ENCODE results near the gene ZDHHC9.

The ZDHHC9 gene

DNA sequence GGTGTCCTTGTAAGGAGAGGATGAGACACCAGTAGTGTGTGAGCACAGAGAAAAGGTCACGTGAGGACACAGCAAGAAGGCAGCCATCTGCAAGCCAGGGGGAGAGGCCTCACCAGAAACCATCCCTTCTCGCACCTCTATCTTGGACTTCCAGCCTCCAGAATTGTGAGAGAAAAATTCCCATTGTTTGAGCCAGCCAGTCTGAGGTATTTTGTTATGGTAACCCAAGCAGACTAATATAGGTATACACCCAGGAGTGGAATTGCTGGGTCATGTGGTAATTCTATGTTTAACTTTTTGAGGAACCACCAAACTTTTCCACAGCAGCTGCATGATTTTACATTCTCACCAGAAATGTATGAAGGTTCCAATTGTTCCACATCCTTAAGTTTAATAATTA lies 25.6 kb downstream of the ZDHHC9 start:
- DNase-seq, result no peak

DNA sequence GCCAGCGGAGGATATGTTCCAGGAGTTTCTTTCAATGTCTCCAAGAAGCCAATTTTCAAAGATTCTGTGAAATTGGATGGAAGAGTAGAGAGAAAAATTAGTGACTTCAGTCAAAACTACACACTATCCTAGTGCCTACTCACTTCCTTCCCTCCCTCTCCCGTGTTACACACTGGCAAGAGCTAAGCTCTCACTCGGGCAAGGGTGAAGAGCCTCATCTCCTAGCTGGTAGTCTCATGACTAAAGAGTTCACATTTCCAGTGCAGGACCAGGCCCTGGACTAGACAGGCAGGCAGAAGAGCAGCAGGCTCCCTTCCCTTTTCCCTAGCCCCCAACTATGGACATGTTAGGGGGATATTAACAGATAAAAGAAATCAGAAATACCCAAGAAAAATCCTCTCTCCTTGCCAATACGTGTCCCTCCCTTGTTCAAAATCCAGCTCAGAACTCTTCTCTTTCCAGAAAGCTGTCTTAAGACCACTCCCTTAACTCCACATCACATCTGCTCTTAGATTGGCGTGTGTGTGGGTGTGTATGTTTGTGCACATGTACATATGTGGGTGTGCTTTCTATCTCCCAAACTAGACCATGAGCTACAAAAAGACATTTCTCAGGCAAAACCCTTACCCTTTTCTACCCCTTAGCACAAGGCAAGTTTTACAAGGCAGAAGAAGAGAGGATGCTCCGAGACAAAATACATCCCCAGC lies 29.9 kb downstream of the ZDHHC9 start:
- no peak for DNase-seq

- DNase-seq, result no peak
Observed at GRCh38 chrX:129808829-129809796, 34.6 kb downstream of the ZDHHC9 start.

GRCh38 chrX:129808158-129808828 lies 35.4 kb downstream of the ZDHHC9 start:
- DNase-seq, result no peak

GRCh38 chrX:129804806-129805205 lies 38.9 kb downstream of the ZDHHC9 start:
- DNase-seq, result no peak

DNA sequence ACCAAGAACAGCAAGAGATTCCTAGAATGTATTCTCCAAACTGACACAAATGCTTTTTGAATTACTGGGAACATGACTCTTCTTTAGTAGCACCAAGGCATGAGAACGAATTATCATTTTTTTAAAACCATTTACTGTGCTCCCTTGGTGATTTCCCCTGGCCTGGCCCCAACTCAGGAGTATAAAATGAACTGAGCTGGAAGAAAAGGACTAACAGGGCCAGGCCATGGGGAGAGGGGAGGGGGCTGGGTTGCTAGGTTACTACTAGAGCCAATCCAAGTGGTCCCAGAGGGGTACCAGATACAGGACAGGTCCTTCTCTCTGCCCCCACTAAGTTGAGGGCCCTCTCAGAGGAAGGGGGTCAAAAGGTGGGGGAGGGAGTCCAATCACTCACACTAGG lies 40.8 kb downstream of the ZDHHC9 start:
- DNase-seq, result no peak

DNA sequence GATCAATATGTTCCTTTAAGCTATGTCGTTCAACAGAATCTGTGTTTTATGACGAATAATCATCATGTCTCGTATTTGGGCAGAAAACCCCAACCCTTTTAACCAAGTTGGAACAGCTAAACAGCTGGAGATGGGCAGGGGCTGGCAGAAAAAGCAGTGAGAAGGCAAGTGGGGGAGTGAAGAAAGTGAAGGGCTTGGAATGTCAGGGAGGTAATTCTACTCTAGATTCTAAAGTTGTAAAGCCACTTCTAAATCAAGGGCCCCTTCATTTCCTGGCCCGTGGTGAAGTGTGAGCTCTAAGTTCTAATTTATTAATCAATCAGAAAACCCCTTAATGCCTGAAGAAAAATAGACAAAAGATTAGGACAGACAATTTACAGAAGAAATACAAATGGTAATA lies 43.5 kb downstream of the ZDHHC9 start:
- no peak for DNase-seq

DNA sequence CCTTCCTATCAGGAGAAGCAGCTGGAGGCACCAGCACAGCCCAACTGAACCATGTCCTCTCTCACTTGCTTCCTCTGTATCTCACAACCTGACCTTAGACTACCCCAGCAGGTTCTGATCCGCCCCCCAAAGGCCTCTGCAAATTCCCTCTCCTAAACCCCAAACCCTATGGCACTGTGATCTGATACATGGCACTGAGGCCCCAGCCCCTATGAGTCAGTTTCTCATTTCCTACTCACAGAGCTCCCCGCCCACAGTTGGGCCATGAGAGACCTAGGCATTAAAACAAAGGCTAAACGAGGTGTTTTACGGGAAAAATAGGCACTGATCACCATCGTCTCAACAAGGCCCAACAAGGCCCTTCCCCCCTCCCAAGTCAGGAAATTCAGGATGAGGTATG lies 44.8 kb downstream of the ZDHHC9 start:
- DNase-seq, result no peak

DNA sequence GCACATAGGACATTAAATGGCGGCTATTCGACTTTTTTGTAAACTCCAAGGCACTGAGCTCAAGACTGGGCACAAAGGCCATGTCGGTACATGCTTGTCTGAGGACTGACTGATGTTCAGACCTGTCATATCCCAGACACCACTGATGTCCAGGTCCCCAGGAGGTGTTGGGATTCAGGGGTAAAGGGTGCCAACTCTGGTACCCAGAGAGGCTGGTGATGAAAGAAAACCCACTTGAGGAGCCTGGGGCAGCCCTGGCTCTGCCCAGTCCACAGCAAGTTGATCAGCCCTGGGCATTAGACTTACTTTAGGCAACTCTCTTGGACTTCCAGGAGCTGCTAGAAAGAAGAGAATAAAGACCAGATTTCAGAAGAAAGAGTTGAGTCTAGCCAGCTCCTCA lies 45.2 kb downstream of the ZDHHC9 start:
- DNase-seq, result no peak

DNA sequence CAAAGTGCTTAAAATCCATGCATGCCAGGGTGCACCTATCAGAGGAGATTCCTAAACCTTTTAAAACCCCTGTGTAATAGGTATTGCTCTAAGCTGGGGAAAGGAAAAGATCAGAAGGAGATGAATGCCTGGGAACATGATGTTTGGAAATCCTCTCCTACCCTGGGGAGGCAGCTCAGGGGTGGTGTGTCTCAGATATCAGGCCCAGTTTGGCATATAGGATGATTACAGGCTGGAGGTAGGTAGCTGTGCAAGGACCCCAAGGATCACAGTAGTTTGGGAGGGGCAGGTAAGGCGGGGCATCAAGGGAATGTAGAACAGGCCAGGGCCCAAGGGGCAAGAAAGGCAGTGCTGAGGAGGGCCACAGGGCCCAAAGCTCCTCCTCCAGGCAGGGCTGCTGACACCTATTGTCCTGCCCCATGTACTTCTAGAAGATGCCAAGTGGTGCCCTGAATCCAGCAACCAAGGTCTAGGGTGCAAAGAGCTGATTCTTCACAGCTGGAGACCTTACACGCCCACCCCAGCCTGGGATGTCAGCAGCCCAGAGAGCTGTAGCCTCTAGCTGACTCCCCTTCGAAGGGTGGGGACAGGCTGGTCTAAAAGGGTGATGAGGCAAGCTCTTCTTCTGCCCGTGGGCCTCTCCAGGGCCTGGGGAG lies 46.3 kb downstream of the ZDHHC9 start:
- DNase-seq, result no peak

DNA sequence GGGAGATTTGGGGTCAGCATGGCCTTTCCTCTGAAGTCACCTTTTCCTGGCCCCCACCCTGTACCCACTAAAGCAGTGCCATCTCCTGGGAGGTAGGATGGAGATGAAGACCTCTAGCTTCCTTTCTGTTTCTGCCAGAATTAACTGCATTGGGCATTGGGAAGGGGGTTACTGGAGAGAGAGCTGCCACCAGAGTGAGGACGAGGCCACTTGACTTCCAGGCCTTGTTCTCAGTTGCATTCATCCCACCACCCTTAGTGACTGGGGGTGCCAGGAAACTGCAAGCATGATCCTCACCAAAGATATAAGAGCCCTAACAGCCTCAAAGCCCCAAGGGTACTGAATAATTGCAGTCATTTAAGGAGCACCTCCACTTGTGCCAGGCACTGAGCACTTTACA lies 48.1 kb downstream of the ZDHHC9 start:
- no peak for DNase-seq

- DNase-seq, result no peak
Observed at GRCh38 chrX:129793604-129794191, 50.0 kb downstream of the ZDHHC9 start.

DNA sequence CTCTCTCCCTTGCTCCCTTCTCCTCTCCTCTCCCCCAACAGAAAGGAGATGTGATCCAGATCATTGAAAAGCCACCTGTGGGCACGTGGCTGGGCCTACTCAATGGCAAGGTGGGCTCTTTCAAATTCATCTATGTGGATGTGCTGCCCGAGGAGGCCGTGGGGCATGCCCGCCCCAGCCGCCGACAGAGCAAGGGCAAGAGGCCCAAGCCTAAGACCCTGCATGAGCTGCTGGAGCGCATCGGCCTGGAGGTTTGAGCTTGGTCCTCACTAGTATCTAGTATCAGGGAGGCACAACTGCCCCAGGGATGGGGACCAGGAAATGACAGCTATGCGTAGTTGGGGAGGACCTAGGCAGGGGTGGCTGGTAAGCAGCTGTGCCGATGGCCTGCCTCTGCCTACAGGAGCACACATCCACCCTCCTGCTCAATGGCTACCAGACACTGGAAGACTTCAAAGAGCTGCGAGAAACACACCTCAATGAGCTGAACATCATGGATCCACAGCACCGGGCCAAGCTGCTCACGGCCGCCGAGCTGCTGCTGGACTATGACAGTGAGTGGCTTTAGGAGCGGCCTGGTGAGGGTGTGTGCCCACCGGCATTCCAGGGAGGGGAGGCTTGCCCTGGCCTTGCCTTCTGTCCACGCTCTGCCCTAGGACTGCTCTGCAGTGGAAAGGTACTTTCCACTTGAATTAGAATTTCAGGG lies 50.9 kb downstream of the ZDHHC9 start:
- DNase-seq, result no peak

DNA sequence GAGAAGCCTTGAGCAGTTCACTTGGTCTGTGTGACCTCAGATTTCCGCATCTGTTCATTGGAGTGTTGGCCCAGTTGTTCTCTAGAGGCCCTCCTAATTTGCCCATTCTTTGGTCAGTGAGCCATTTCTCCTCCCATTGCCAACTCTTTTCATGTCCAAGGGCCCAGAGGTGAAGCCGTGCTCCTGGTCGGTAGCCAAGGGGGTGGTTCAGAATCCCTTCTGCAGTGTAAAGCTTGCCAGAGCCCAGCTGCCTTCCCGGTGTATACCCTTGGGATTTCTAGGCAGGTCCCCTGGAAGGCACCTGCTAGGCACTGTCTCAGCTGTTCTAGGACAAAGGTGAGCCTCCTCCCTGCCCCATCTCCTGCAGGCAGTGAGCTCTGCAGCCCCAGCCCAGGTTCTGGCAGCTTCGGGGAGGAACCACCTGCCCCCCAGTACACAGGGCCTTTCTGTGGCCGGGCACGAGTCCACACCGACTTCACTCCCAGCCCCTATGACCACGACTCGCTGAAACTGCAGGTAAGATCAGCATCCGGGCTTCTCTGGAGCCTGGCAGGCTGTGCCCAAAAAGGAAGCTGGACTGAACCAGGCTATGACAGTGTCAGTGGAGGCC lies 51.6 kb downstream of the ZDHHC9 start:
- DNase-seq, result peak; percentile 31

DNA sequence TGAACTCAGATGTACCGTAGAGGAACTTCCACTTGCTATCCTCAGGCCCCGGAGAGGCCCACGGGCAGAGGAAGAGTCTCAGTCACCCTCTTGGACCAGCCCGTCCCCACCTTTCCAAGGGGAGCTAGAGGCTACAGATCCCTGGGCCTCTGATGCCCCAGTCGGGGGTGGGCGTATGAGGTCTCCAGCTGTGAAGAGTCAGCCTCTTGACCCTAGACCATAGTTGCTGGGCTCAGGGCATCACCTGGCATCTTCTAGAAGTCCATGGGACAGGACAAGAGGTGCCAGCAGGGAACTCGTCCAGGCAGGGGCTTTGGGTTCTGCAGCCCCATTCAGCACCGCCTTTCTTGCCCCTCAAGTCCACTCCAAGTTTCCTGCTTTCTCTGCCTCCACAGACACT lies 52.4 kb downstream of the ZDHHC9 start:
- no peak for DNase-seq

DNA sequence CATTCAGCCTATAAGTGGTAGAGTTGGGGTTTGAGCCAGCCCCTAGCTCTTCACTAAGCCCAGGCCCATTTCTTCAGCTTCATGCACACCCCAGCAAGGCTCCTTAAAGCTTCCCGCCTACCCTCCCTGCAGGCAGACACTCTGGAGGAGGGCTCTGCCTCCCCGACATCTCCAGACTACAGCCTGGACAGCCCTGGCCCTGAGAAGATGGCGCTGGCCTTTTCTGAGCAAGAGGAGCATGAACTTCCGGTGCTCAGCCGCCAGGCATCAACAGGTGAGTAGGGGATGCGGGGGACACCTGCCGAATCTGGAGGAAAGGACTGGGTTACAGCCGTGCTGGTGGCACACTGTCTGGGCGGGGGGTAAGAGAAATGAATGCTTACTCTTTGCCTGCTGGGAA lies 52.9 kb downstream of the ZDHHC9 start:
- no peak for DNase-seq

- DNase-seq, result no peak
Observed at GRCh38 chrX:129790146-129790545, 53.5 kb downstream of the ZDHHC9 start.

GRCh38 chrX:129788527-129788926 lies 55.2 kb downstream of the ZDHHC9 start:
- no peak for DNase-seq

- no peak for DNase-seq
Observed at GRCh38 chrX:129787336-129788055, 56.2 kb downstream of the ZDHHC9 start.

DNA sequence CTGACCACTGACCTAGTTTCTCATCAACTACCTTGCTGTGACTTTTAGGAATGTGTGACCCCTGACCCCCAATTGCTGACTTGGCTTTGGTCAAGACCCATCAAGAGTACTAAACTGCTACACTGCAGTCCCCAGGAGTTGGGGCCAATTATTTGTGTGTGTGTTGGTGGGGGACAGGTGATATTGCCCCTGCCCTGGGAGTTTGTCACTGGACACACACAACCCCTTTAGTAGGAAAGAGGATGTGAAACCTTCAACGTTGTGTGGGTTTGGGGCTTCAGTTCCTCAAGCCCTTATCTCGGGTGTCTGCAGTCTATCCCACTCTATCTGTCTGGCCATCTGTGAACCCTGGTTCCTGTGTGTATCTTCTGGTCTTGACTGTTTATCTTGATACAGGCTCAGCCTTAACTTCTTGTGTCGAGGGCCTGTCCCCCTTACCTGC lies 57.5 kb downstream of the ZDHHC9 start:
- DNase-seq, result no peak

Data from NCI-H1436 treated with DMSO at 0.1 percent for 48 hours (cell line).